H54 (cell line): ENCODE data around the gene MVB12B.

Experiments used
- DNase-seq: peaks from one replicate; pipeline ENCODE4 v3.0.0; 2011; ENCODE audit warnings: low spot score, mixed read lengths; ENCODE audit not compliant: insufficient read length
- FAIRE-seq: peaks from 3 replicates; lab custom pipeline; 2011; peaks lifted over from hg19 to GRCh38; lab: Jason Lieb, UNC
- POLR2A ChIP-seq: IDR thresholded peaks from 2 replicates; pipeline ENCODE4 v1.6.1; 2011; ENCODE audit warnings: low read depth, mild to moderate bottlenecking, low read length

Gene MVB12B

GRCh38 chr9:126312584-126313551 is 13.8 kb upstream of the MVB12B start:
- DNase-seq (no peak), FAIRE-seq (no peak)
- TF ChIP-seq POLR2A: no peak

- FAIRE-seq: no peak
- no peak for DNase-seq
- no peak for TF ChIP-seq POLR2A
These were observed 10.5 kb upstream of the MVB12B start for GRCh38 chr9:126316085-126316655.

GRCh38 chr9:126317513-126317912 is 9.1 kb upstream of the MVB12B start:
- FAIRE-seq (no peak), DNase-seq (no peak)
- TF ChIP-seq POLR2A: no peak

GRCh38 chr9:126318858-126319257 is 7.8 kb upstream of the MVB12B start:
- FAIRE-seq (no peak), DNase-seq (no peak)
- TF ChIP-seq POLR2A: no peak

- no peak for TF ChIP-seq POLR2A
- FAIRE-seq: no peak
- DNase-seq: no peak
These were observed 7.0 kb upstream of the MVB12B start for GRCh38 chr9:126319671-126320070.

GRCh38 chr9:126320158-126320922 is 6.3 kb upstream of the MVB12B start:
- DNase-seq (no peak), FAIRE-seq (no peak)
- no peak for TF ChIP-seq POLR2A

- DNase-seq: no peak
- FAIRE-seq: no peak
- TF ChIP-seq POLR2A: no peak
These were observed 4.9 kb upstream of the MVB12B start for GRCh38 chr9:126321742-126322141.

GRCh38 chr9:126325821-126326220 is 808 bp upstream of the MVB12B start:
- no peak for TF ChIP-seq POLR2A
- DNase-seq (no peak), FAIRE-seq (no peak)

- FAIRE-seq: no peak
- peak; percentile 50 for DNase-seq
- no peak for TF ChIP-seq POLR2A
These were observed 531 bp downstream of the MVB12B start for GRCh38 chr9:126327006-126327713.

GRCh38 chr9:126327714-126328185 is 1.1 kb downstream of the MVB12B start:
- no peak for TF ChIP-seq POLR2A
- DNase-seq (no peak), FAIRE-seq (no peak)

- no peak for TF ChIP-seq POLR2A
- FAIRE-seq: no peak
These were observed 1.8 kb downstream of the MVB12B start for GRCh38 chr9:126328407-126328806.

GRCh38 chr9:126329476-126330275 is 3.0 kb downstream of the MVB12B start:
- no peak for TF ChIP-seq POLR2A
- FAIRE-seq (no peak), DNase-seq (no peak)

More at GRCh38 chr9:126328407-126328806, 1.8 kb downstream of the MVB12B start:
- no peak for DNase-seq

GRCh38 chr9:126330536-126330935 is 3.9 kb downstream of the MVB12B start:
- FAIRE-seq: no peak
- DNase-seq: no peak
- no peak for TF ChIP-seq POLR2A
